Activated CD8-positive, alpha-beta T cell treated with anti-CD3 and anti-CD28 coated beads, Interleukin-2, amount 10 ng/mL, durations not matched to agents 7 days and 5 days (primary cell): ENCODE results near the gene DRC7. TPM values are rescaled to one million over a fixed set of nuclear protein-coding genes. Genes with fewer than 3 reads are reported as not detected.

ENCODE experiments used
- ATAC-seq: fragments of 150-1000 bp; cut with Tn5 transposase; one replicate; pipeline ENCODE4 v1.10.0; 2021; ENCODE audit warnings: moderate library complexity
- CTCF ChIA-PET: fragments of 350-600 bp; sonication (Branson Sonifier 250); formaldehyde crosslinking; loops from one replicate; lab custom pipeline; 2021; ENCODE audit warnings: antibody characterized with exemption; lab: Charles Lee
- POLR2A ChIA-PET: fragments of 350-600 bp; sonication (Branson Sonifier 250); formaldehyde crosslinking; loops from one replicate; lab custom pipeline; 2021; ENCODE audit warnings: antibody characterized with exemption; lab: Charles Lee
- DNase-seq: peaks from one replicate; pipeline ENCODE4 v3.0.0-alpha.2; 2020
- H3K27ac Mint-ChIP-seq: one replicate; pipeline ENCODE4 v1.8.0; 2021; ENCODE audit warnings: mild to moderate bottlenecking, mixed read lengths
- H3K27me3 Mint-ChIP-seq: one replicate; pipeline ENCODE4 v1.8.0; 2021; ENCODE audit warnings: low read depth, mixed read lengths
- H3K36me3 Mint-ChIP-seq: one replicate; pipeline ENCODE4 v1.8.0; 2021; ENCODE audit warnings: low read depth, mixed read lengths
- H3K4me1 Mint-ChIP-seq: one replicate; pipeline ENCODE4 v1.8.0; 2021; ENCODE audit warnings: low read depth, mixed read lengths
- H3K4me3 Mint-ChIP-seq: one replicate; pipeline ENCODE4 v1.8.0; 2021; ENCODE audit warnings: mild to moderate bottlenecking, mixed read lengths
- H3K9me3 Mint-ChIP-seq: one replicate; pipeline ENCODE4 v1.8.0; 2022; ENCODE audit warnings: mixed read lengths; ENCODE audit not compliant: insufficient read depth
- total RNA-seq, 2 experiments: library from RNA; stranded (reverse); gene quantifications; one replicate each; pipeline ENCODE4 v1.2.3, GENCODE V29; 2021

The DRC7 gene
- total RNA-seq, 2 experiments from 2014 or later: 0.55 to 0.66 TPM

DNA sequence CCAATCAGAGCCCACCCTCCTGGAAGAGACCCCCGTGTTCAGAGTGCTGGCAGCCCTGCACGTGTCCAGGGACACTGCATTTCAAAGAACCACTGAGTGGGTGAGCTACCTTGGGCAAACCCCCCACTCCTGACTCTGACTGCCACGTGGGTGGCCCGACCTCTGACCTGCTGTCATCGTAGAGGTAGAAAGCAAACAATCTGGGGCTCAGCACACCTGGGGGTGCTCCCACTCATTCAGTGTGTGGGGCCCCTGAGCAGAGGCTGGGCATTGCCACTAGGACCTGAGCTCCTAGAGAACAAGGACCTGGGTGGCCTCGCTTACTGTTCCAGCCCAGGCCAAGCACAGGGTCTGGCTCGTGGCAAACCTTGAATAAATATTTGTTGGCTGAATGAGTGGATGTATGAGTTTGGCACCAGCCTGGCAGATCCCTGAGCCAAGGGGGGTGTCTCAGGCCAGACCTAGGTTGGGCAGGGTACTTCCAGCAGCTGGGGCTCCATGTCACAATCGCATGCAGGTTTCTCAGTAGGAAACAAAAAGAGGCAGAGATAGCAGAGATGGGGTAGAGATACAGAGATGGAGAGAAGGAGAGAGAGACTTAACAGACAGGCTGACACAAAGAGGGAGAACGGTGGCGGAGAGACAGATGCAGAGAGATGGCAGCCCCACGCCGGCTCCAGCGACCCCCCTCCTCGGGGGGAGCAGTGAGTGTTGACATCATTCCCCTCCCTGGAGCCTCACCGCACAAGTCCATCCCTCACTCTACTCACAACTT, 5.4 kb upstream of the DRC7 start:
- ATAC-seq (peak; percentile 10), DNase-seq (no peak)
- peak overlapping the region; percentile 93 for H3K27ac Mint-ChIP-seq
- ChIA-PET CTCF (interaction anchor here (1.4 to 2.8 kb wide), 4 partner anchors 13 to 112 kb away, joined by 4 to 11 read pairs (median 6); no protein-coding TSS in a partner anchor), POLR2A (interaction anchor here (1.1 kb wide), 1 partner anchor 46 kb away, joined by 4 read pairs; no protein-coding TSS in a partner anchor)
- H3K4me1 Mint-ChIP-seq: peaks cover 51% of the 10 kb centered on the region
- no peaks in the 10 kb centered on the region for H3K36me3 Mint-ChIP-seq
- H3K9me3 Mint-ChIP-seq: no peaks in the 10 kb centered on the region
- peak overlapping the region; percentile 72 for H3K4me3 Mint-ChIP-seq
- no peaks in the 10 kb centered on the region for H3K27me3 Mint-ChIP-seq

DNA sequence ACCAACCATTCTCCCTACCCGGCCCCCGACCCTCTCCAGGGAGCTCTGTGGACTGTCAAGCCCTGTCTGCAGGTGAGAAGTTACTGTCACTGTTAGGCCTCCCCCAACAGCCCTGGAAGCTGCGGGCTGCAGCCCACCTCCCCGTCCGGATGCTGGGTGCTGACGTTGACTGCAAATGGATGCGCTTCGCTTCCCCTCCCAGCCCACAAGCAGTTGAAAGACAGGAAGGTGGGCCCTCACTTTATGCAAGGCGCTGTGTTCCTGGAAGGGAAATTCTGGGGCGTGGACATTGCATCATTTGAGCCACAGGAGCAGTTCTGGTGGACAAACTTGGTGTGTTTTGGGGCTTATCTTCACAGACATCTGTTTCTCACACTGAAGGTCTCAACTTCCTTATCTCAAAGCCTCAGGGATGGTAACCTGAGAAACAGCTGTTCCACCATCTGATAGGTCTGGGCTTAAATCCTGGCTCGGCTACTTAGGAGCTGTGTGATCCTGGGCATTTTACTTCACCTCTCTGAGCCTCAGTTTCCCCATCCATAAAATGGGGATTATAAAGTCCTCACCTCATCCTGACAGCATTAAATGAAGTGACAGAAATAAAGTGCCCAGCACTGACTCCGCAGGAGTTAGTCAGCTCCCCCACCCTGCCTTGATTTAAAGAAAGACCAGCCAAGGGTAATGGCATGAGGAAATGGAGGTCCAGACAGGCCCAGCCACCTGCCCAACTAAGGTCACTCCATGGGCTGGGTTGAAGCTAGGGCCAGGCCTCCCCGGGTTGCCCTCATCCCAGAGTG, 4.6 kb upstream of the DRC7 start:
- Mint-ChIP-seq H3K9me3 (no peaks in the 10 kb centered on the region), H3K4me1 (peaks cover 59% of the 10 kb centered on the region), H3K4me3 (peak overlapping the region; percentile 72), H3K36me3 (no peaks in the 10 kb centered on the region), H3K27ac (peak overlapping the region; percentile 93), H3K27me3 (no peaks in the 10 kb centered on the region)
- ChIA-PET POLR2A (interaction anchor here (0.7 to 1.3 kb wide), 4 partner anchors 45 to 1262 kb away, joined by 3 to 5 read pairs (median 4); partner anchors contain the start of gene KATNB1), CTCF (interaction anchor here (0.6 to 2.8 kb wide), 7 partner anchors 11 to 113 kb away, joined by 3 to 11 read pairs (median 4); partner anchors contain the start of gene KATNB1)
- DNase-seq: peak; percentile 83
- ATAC-seq: peak; percentile 87

GRCh38 chr16:57690782-57691471, 3.7 kb upstream of the DRC7 start:
- no peaks in the 10 kb centered on the region for H3K9me3 Mint-ChIP-seq
- CTCF ChIA-PET: interaction anchor here (0.6 to 2.8 kb wide), 6 partner anchors 10 to 114 kb away, joined by 3 to 11 read pairs (median 4); partner anchors contain the start of gene KATNB1
- DNase-seq (no peak), ATAC-seq (no peak)
- H3K4me1 Mint-ChIP-seq: peaks cover 65% of the 10 kb centered on the region
- POLR2A ChIA-PET: interaction anchor here (0.9 to 1.3 kb wide), 2 partner anchors 44 to 114 kb away, joined by 4 to 5 read pairs; partner anchors contain the start of gene KATNB1
- H3K4me3 Mint-ChIP-seq: peak overlapping the region; percentile 72
- no peaks in the 10 kb centered on the region for H3K27me3 Mint-ChIP-seq
- peak overlapping the region; percentile 93 for H3K27ac Mint-ChIP-seq
- no peaks in the 10 kb centered on the region for H3K36me3 Mint-ChIP-seq

- ATAC-seq: no peak
- no peak for DNase-seq
- H3K4me1 Mint-ChIP-seq: peaks cover 63% of the 10 kb centered on the region
- H3K27me3 Mint-ChIP-seq: no peaks in the 10 kb centered on the region
- ChIA-PET POLR2A (no interaction called here), CTCF (no interaction called here)
- H3K4me3 Mint-ChIP-seq: no peak overlapping the region
- no peaks in the 10 kb centered on the region for H3K36me3 Mint-ChIP-seq
- H3K9me3 Mint-ChIP-seq: no peaks in the 10 kb centered on the region
- H3K27ac Mint-ChIP-seq: no peak overlapping the region
Observed at GRCh38 chr16:57692636-57693035, 2.0 kb upstream of the DRC7 start.

DNA sequence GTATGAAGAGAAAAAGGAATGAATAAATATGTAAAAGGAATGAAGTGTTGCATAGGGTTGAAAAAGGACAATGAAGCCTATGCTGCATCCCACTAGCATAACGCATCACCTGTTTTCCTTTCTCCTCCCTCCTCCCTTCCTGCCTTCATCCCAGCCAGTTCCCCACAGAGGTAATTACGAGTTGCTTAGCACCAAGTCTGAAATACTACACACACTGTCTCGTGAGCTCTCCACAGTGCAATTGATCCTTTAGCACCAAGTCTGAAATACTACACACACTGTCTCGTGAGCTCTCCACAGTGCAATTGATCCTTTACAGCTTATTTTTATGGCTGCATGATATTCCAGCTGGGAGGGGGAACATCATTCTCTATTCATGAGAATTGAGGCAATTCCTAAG, 1.1 kb upstream of the DRC7 start:
- ATAC-seq: no peak
- H3K36me3 Mint-ChIP-seq: no peaks in the 10 kb centered on the region
- POLR2A ChIA-PET: no interaction called here
- H3K27ac Mint-ChIP-seq: no peak overlapping the region
- H3K9me3 Mint-ChIP-seq: no peaks in the 10 kb centered on the region
- DNase-seq: no peak
- peaks cover 54% of the 10 kb centered on the region for H3K4me1 Mint-ChIP-seq
- H3K27me3 Mint-ChIP-seq: no peaks in the 10 kb centered on the region
- no peak overlapping the region for H3K4me3 Mint-ChIP-seq
- CTCF ChIA-PET: no interaction called here

DNA sequence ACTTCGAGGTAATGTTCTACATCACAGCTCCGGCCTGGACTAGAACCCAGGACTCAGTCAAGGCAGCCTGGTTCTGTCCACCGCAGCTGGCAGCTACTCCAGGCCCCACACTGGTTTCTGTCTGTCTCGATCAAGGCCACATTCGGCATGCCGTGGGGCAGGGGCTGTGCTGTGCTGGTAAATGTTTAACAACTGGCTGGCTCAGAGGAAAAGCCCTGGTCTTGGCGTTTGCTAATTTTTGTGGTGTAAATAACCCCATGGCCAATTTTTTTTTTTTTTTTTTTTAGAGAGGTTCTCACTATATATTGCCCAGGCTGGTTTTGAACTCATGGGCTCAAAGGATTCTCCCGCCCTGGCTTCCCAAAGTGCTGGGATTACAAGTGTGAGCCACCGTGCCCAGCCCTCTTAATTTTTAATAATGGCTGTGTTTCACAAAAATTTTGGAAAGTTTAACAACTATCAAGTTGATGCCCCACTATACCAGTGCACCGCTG, 328 bp upstream of the DRC7 start:
- Mint-ChIP-seq H3K27me3 (no peaks in the 10 kb centered on the region), H3K4me1 (peaks cover 47% of the 10 kb centered on the region), H3K36me3 (no peaks in the 10 kb centered on the region), H3K4me3 (no peak overlapping the region), H3K27ac (no peak overlapping the region), H3K9me3 (no peaks in the 10 kb centered on the region)
- CTCF ChIA-PET: no interaction called here
- POLR2A ChIA-PET: no interaction called here
- DNase-seq: no peak
- ATAC-seq: no peak

DNA sequence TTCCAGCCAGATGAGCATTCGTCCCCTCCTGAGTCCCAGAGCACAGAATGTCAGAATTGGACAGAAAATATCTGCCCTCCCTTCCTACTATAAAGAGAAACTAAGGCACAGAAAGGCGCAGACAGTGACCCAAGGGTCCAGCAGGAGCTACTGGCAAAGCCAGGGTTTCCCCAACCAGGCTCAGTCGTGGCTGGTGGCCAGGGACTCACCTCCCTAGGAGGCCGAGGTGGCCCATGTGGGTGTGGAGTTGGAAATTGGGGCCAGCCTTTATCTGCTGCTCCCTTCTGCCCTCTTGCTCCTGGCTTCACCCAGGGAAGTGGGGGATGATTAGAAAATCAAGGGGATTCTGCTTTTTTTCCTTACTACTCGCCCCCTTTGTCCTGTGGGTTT, 1.1 kb downstream of the DRC7 start:
- Mint-ChIP-seq H3K36me3 (no peaks in the 10 kb centered on the region), H3K4me1 (peaks cover 33% of the 10 kb centered on the region), H3K27ac (no peak overlapping the region), H3K4me3 (no peak overlapping the region), H3K27me3 (no peaks in the 10 kb centered on the region), H3K9me3 (no peaks in the 10 kb centered on the region)
- CTCF ChIA-PET: no interaction called here
- ATAC-seq (no peak), DNase-seq (no peak)
- POLR2A ChIA-PET: no interaction called here

DNA sequence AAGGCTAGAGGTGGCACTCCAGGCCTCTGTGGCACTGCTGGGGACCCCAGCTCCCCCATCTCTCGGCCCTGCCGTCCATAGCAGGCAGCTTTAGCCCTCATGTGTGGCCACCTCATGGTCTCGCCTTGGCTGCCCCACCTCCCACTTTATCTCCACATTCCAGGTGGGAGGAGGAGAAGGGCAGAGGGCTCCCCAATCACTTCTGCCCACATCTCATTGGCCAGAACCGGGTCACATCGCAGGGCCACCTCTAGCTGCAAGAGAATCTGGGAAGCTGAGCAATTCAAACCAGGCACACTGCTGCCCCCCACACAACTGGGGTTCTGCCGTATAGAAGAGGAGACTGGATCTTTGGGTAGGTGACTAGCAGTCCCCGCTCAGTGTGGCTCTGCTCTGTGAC, 1.6 kb downstream of the DRC7 start:
- ChIA-PET POLR2A (no interaction called here), CTCF (no interaction called here)
- Mint-ChIP-seq H3K4me3 (no peak overlapping the region), H3K36me3 (no peaks in the 10 kb centered on the region), H3K27ac (no peak overlapping the region), H3K9me3 (no peaks in the 10 kb centered on the region), H3K27me3 (no peaks in the 10 kb centered on the region), H3K4me1 (peaks cover 27% of the 10 kb centered on the region)
- DNase-seq (no peak), ATAC-seq (no peak)

GRCh38 chr16:57697896-57698537, 3.4 kb downstream of the DRC7 start:
- Mint-ChIP-seq H3K4me1 (peaks cover 20% of the 10 kb centered on the region), H3K4me3 (no peak overlapping the region), H3K27me3 (no peaks in the 10 kb centered on the region), H3K27ac (no peak overlapping the region), H3K9me3 (no peaks in the 10 kb centered on the region), H3K36me3 (no peaks in the 10 kb centered on the region)
- CTCF ChIA-PET: no interaction called here
- ATAC-seq (no peak), DNase-seq (no peak)
- POLR2A ChIA-PET: no interaction called here

GRCh38 chr16:57698812-57699405, 4.3 kb downstream of the DRC7 start:
- Mint-ChIP-seq H3K4me1 (peaks cover 16% of the 10 kb centered on the region), H3K27ac (no peak overlapping the region), H3K27me3 (no peaks in the 10 kb centered on the region), H3K9me3 (no peaks in the 10 kb centered on the region), H3K36me3 (no peaks in the 10 kb centered on the region), H3K4me3 (no peak overlapping the region)
- ATAC-seq: no peak
- CTCF ChIA-PET: interaction anchor here (0.9 kb wide), 1 partner anchor 12 kb away, joined by 3 read pairs; no protein-coding TSS in a partner anchor
- POLR2A ChIA-PET: no interaction called here
- no peak for DNase-seq

- no peak overlapping the region for H3K4me3 Mint-ChIP-seq
- no peak for ATAC-seq
- H3K27ac Mint-ChIP-seq: no peak overlapping the region
- POLR2A ChIA-PET: no interaction called here
- peaks cover 16% of the 10 kb centered on the region for H3K4me1 Mint-ChIP-seq
- no peaks in the 10 kb centered on the region for H3K9me3 Mint-ChIP-seq
- CTCF ChIA-PET: interaction anchor here (0.9 kb wide), 1 partner anchor 12 kb away, joined by 3 read pairs; no protein-coding TSS in a partner anchor
- H3K36me3 Mint-ChIP-seq: no peaks in the 10 kb centered on the region
- DNase-seq: no peak
- H3K27me3 Mint-ChIP-seq: peaks cover 4% of the 10 kb centered on the region
Observed at GRCh38 chr16:57699481-57699880, 4.9 kb downstream of the DRC7 start.
